Measurements from ENCODE around the gene EBLN2. TPM values are rescaled to one million over a fixed set of nuclear protein-coding genes. Genes with fewer than 3 reads are reported as not detected.

EBLN2 gene
- total and polyA plus RNA-seq, 2 experiments from 2014 or later = 4.7 to 9.9 TPM

DNA sequence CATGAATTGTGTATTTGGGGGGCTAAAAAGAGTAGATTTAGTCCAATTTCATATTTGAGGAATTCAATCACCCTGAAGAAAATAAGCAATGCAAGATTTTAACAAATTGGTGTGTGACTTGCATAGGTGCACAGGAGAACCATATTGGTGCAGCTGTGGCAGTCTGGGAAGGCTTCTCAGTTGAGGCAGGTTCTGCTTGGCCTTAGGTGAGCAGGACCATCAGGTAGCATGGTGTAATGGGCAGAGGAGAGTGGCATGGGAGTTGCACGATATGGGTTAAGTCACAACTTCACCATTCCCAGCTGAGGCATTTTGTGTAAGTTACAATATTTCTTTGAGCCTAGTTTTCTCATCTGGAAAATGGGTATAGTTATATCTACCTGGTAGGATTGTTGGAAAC is 10.5 kb downstream of the EBLN2 start:
- H3K36me3 Mint-ChIP-seq (ENCODE audit: low read depth) = no peaks in the 10 kb centered on the region; the same call in 2 of the 3 replicates
- H3K27ac Mint-ChIP-seq = no peak overlapping the region
- no peak for TF ChIP-seq CREB1 (CRISPR knock-in tag; IDR thresholded peaks at IDR 0.05; ENCODE audit: low read depth)
- no peak for TF ChIP-seq STAT1 (IDR thresholded peaks at IDR 0.05; ENCODE audit: unreplicated experiment)
- TF ChIP-seq, protein P1, sequence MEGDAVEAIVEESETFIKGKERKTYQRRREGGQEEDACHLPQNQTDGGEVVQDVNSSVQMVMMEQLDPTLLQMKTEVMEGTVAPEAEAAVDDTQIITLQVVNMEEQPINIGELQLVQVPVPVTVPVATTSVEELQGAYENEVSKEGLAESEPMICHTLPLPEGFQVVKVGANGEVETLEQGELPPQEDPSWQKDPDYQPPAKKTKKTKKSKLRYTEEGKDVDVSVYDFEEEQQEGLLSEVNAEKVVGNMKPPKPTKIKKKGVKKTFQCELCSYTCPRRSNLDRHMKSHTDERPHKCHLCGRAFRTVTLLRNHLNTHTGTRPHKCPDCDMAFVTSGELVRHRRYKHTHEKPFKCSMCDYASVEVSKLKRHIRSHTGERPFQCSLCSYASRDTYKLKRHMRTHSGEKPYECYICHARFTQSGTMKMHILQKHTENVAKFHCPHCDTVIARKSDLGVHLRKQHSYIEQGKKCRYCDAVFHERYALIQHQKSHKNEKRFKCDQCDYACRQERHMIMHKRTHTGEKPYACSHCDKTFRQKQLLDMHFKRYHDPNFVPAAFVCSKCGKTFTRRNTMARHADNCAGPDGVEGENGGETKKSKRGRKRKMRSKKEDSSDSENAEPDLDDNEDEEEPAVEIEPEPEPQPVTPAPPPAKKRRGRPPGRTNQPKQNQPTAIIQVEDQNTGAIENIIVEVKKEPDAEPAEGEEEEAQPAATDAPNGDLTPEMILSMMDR (conservative IDR thresholded peaks at IDR 0.05; ENCODE audit: low read depth in 2 of 2) = no peak
- TF ChIP-seq JUNB (IDR thresholded peaks at IDR 0.05; ENCODE audit: unreplicated experiment) = no peak
- TF ChIP-seq, protein P2, sequence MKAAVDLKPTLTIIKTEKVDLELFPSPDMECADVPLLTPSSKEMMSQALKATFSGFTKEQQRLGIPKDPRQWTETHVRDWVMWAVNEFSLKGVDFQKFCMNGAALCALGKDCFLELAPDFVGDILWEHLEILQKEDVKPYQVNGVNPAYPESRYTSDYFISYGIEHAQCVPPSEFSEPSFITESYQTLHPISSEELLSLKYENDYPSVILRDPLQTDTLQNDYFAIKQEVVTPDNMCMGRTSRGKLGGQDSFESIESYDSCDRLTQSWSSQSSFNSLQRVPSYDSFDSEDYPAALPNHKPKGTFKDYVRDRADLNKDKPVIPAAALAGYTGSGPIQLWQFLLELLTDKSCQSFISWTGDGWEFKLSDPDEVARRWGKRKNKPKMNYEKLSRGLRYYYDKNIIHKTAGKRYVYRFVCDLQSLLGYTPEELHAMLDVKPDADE (IDR thresholded peaks at IDR 0.05) = no peak
- TF ChIP-seq NANOG (IDR thresholded peaks at IDR 0.05; ENCODE audit: borderline replicate concordance) = no peak
- no peak for TF ChIP-seq ZNF114 (CRISPR knock-in tag; IDR thresholded peaks at IDR 0.05)
- no peak for TF ChIP-seq ZNF331 (CRISPR knock-in tag; IDR thresholded peaks at IDR 0.05; ENCODE audit: low read depth)
- Histone ChIP-seq H3K27ac (ENCODE audit: low read depth) (no peak overlapping the region), H3F3A (replicated peaks; ENCODE audit: low read depth) (0 out of 2 replicates have a peak, but pooled peaks cover 5% of the 10 kb centered on the region), H2AFZ (no peak overlapping the region), H3K79me2 (replicated peaks; ENCODE audit: insufficient read depth) (no peaks in the 10 kb centered on the region), H3K4me2 (no peak overlapping the region), H3K36me3 (ENCODE audit: insufficient read depth) (no peaks in the 10 kb centered on the region), H3K4me1 (ENCODE audit: insufficient read depth) (peaks cover 23% of the 10 kb centered on the region), H4K20me1 (replicated peaks; ENCODE audit: insufficient read depth) (no peaks in the 10 kb centered on the region), H3K27me3 (ENCODE audit: insufficient read depth) (no peaks in the 10 kb centered on the region), H3K9me2 (ENCODE audit: insufficient read depth) (no peaks in the 10 kb centered on the region), H3K4me3 (no peak overlapping the region)
- H3K4me3 Mint-ChIP-seq = no peak overlapping the region
- ATAC-seq (no peak), DNase-seq (ENCODE audit: low spot score) (no peak)
- no peaks in the 10 kb centered on the region for H3K27me3 Mint-ChIP-seq (ENCODE audit: insufficient read depth, low read depth, poor library complexity)
- no peaks in the 10 kb centered on the region; the same call in 2 of the 3 replicates for H3K9me3 Mint-ChIP-seq
- H3K4me1 Mint-ChIP-seq = peaks cover 30% of the 10 kb centered on the region

DNA sequence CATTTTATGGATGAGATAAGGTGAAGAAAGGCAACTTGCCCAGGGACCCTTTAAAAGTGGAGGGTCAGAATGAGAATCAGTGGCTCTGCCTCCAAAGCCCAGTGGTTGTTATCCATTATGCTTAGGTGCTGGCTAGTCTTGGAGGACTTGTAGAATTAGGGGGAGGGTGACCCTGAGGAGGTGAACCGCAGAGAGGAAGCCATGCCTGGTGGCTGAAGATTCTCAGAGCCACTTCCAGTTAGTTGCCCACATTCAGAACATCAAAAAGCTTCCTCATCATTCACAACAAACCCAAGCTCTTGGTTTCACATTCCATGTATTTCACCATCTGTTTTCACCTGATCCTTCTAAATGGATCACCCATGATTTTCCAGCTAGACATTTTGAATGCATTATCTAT is 11.2 kb downstream of the EBLN2 start:
- 0 out of 2 replicates have a peak, but pooled peaks cover 5% of the 10 kb centered on the region for H3F3A ChIP-seq (replicated peaks; ENCODE audit: low read depth)
- H2AFZ ChIP-seq = no peak overlapping the region
- Mint-ChIP-seq H3K27ac (no peak overlapping the region), H3K9me3 (no peaks in the 10 kb centered on the region; the same call in 2 of the 3 replicates), H3K27me3 (ENCODE audit: insufficient read depth, low read depth, poor library complexity) (no peaks in the 10 kb centered on the region), H3K4me1 (peaks cover 28% of the 10 kb centered on the region), H3K36me3 (ENCODE audit: low read depth) (no peaks in the 10 kb centered on the region), H3K4me3 (no peak overlapping the region)
- peaks cover 23% of the 10 kb centered on the region for H3K4me1 ChIP-seq (ENCODE audit: insufficient read depth)
- H3K79me2 ChIP-seq (replicated peaks; ENCODE audit: insufficient read depth) = no peaks in the 10 kb centered on the region
- no peaks in the 10 kb centered on the region for H4K20me1 ChIP-seq (replicated peaks; ENCODE audit: insufficient read depth)
- ATAC-seq = no peak; the same call in 2 of the 3 replicates
- H3K4me2 ChIP-seq = no peak overlapping the region
- DNase-seq (ENCODE audit: low spot score) = no peak
- no peak overlapping the region for H3K4me3 ChIP-seq
- no peaks in the 10 kb centered on the region for H3K36me3 ChIP-seq (ENCODE audit: insufficient read depth)
- H3K27me3 ChIP-seq (ENCODE audit: insufficient read depth) = no peaks in the 10 kb centered on the region
- no peak overlapping the region for H3K27ac ChIP-seq (ENCODE audit: low read depth)
- no peaks in the 10 kb centered on the region for H3K9me2 ChIP-seq (ENCODE audit: insufficient read depth)
- TF ChIP-seq STAT1 (IDR thresholded peaks at IDR 0.05; ENCODE audit: unreplicated experiment) (no peak), EZH2phosphoT487 (IDR thresholded peaks at IDR 0.05; ENCODE audit: unreplicated experiment) (no peak), ZNF331 (CRISPR knock-in tag; IDR thresholded peaks at IDR 0.05; ENCODE audit: low read depth) (no peak), NANOG (IDR thresholded peaks at IDR 0.05; ENCODE audit: borderline replicate concordance) (no peak)
- TF ChIP-seq, protein P2 (IDR thresholded peaks at IDR 0.05) = no peak
- TF ChIP-seq, protein P3, sequence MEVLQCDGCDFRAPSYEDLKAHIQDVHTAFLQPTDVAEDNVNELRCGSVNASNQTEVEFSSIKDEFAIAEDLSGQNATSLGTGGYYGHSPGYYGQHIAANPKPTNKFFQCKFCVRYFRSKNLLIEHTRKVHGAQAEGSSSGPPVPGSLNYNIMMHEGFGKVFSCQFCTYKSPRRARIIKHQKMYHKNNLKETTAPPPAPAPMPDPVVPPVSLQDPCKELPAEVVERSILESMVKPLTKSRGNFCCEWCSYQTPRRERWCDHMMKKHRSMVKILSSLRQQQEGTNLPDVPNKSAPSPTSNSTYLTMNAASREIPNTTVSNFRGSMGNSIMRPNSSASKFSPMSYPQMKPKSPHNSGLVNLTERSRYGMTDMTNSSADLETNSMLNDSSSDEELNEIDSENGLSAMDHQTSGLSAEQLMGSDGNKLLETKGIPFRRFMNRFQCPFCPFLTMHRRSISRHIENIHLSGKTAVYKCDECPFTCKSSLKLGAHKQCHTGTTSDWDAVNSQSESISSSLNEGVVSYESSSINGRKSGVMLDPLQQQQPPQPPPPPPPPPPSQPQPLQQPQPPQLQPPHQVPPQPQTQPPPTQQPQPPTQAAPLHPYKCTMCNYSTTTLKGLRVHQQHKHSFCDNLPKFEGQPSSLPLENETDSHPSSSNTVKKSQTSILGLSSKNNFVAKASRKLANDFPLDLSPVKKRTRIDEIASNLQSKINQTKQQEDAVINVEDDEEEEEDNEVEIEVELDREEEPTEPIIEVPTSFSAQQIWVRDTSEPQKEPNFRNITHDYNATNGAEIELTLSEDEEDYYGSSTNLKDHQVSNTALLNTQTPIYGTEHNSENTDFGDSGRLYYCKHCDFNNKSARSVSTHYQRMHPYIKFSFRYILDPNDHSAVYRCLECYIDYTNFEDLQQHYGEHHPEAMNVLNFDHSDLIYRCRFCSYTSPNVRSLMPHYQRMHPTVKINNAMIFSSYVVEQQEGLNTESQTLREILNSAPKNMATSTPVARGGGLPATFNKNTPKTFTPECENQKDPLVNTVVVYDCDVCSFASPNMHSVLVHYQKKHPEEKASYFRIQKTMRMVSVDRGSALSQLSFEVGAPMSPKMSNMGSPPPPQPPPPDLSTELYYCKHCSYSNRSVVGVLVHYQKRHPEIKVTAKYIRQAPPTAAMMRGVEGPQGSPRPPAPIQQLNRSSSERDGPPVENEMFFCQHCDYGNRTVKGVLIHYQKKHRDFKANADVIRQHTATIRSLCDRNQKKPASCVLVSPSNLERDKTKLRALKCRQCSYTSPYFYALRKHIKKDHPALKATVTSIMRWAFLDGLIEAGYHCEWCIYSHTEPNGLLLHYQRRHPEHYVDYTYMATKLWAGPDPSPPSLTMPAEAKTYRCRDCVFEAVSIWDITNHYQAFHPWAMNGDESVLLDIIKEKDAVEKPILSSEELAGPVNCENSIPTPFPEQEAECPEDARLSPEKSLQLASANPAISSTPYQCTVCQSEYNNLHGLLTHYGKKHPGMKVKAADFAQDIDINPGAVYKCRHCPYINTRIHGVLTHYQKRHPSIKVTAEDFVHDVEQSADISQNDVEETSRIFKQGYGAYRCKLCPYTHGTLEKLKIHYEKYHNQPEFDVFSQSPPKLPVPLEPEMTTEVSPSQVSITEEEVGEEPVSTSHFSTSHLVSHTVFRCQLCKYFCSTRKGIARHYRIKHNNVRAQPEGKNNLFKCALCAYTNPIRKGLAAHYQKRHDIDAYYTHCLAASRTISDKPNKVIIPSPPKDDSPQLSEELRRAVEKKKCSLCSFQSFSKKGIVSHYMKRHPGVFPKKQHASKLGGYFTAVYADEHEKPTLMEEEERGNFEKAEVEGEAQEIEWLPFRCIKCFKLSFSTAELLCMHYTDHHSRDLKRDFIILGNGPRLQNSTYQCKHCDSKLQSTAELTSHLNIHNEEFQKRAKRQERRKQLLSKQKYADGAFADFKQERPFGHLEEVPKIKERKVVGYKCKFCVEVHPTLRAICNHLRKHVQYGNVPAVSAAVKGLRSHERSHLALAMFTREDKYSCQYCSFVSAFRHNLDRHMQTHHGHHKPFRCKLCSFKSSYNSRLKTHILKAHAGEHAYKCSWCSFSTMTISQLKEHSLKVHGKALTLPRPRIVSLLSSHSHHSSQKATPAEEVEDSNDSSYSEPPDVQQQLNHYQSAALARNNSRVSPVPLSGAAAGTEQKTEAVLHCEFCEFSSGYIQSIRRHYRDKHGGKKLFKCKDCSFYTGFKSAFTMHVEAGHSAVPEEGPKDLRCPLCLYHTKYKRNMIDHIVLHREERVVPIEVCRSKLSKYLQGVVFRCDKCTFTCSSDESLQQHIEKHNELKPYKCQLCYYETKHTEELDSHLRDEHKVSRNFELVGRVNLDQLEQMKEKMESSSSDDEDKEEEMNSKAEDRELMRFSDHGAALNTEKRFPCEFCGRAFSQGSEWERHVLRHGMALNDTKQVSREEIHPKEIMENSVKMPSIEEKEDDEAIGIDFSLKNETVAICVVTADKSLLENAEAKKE (CRISPR knock-in tag; IDR thresholded peaks at IDR 0.05) = no peak

All from GM23338 (cell line).